PC-3 (cell line): Measurements from ENCODE around the gene CNTN4.

ENCODE experiments used
- EZH2phosphoT487 ChIP-seq: fragments of 300-600 bp; sonication (generic); IDR thresholded peaks from 2 replicates; pipeline ENCODE4 v1.6.1; 2018; ENCODE audit warnings: mild to moderate bottlenecking, antibody characterized with exemption, low read length, borderline replicate concordance
- TF ChIP-seq, protein P1 (sequence below): fragments of 300-600 bp; sonication (generic); conservative IDR thresholded peaks from 2 replicates; pipeline ENCODE4 v1.5.1; 2017; ENCODE audit warnings: antibody characterized with exemption, low read depth, mild to moderate bottlenecking, low read length

DNA sequence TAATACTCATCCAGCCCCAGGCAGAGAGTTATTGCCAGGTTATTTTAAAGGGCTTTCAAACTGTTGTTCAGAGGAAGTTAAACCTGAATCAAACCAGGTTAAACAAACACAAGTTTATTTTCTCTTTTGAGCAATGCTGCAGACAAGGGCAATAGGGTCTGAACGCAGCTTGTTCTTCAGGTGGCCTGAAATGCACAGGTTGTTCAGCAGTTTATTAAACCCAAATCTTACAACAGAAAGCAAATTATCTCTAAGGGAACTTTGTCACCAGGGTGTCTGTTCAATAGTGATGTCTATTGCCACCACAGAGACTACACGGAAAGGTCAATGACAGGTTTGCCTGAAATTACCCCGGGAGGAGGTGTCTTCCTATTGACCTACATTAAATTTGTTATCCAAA is 877.5 kb downstream of the CNTN4 start:
- no peak for TF ChIP-seq EZH2phosphoT487
- TF ChIP-seq, protein P1, sequence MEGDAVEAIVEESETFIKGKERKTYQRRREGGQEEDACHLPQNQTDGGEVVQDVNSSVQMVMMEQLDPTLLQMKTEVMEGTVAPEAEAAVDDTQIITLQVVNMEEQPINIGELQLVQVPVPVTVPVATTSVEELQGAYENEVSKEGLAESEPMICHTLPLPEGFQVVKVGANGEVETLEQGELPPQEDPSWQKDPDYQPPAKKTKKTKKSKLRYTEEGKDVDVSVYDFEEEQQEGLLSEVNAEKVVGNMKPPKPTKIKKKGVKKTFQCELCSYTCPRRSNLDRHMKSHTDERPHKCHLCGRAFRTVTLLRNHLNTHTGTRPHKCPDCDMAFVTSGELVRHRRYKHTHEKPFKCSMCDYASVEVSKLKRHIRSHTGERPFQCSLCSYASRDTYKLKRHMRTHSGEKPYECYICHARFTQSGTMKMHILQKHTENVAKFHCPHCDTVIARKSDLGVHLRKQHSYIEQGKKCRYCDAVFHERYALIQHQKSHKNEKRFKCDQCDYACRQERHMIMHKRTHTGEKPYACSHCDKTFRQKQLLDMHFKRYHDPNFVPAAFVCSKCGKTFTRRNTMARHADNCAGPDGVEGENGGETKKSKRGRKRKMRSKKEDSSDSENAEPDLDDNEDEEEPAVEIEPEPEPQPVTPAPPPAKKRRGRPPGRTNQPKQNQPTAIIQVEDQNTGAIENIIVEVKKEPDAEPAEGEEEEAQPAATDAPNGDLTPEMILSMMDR, result no peak
